Dedifferentiated amniotic fluid mesenchymal stem cell (primary cell): Measurements from ENCODE around the gene MCAT.

Source experiments
- DNase-seq: peaks from one replicate; pipeline ENCODE4 v3.0.0-alpha.2; 2016; ENCODE audit errors: extremely low spot score

Gene MCAT

GRCh38 chr22:43142880-43143562 lies at the start of gene MCAT:
MCAT (minus strand) TSS chr22:43143398; CDS start chr22:43143348, 50 bp downstream.
- peak; percentile 67 for DNase-seq

GRCh38 chr22:43191831-43192230 lies 48.6 kb upstream of the MCAT start:
- no peak for DNase-seq

- no peak for DNase-seq
Measured at GRCh38 chr22:43188829-43189545, 45.8 kb upstream of the MCAT start.

- DNase-seq = peak; percentile 78
Measured at GRCh38 chr22:43187171-43188099, 44.2 kb upstream of the MCAT start.

GRCh38 chr22:43186272-43187170 lies 43.3 kb upstream of the MCAT start, which contains the start of gene TTLL12:
TTLL12 (minus strand) TSS chr22:43187134; CDS start chr22:43187069, 65 bp downstream.
- DNase-seq = no peak

- no peak for DNase-seq
Measured at GRCh38 chr22:43185860-43186261, 42.7 kb upstream of the MCAT start.

GRCh38 chr22:43183496-43184277 lies 40.5 kb upstream of the MCAT start:
- DNase-seq = no peak

- no peak for DNase-seq
Measured at GRCh38 chr22:43182726-43183125, 39.5 kb upstream of the MCAT start.

- DNase-seq = no peak
Measured at GRCh38 chr22:43182118-43182517, 38.9 kb upstream of the MCAT start.

- DNase-seq = no peak
Measured at GRCh38 chr22:43181321-43182076, 38.3 kb upstream of the MCAT start.

- no peak for DNase-seq
Measured at GRCh38 chr22:43180670-43181069, 37.5 kb upstream of the MCAT start.

GRCh38 chr22:43179911-43180195 lies 36.7 kb upstream of the MCAT start:
- no peak for DNase-seq

- DNase-seq = no peak
Measured at GRCh38 chr22:43179146-43179910, 36.1 kb upstream of the MCAT start.

- no peak for DNase-seq
Measured at GRCh38 chr22:43177479-43177878, 34.3 kb upstream of the MCAT start.

- DNase-seq = no peak
Measured at GRCh38 chr22:43176090-43176489, 32.9 kb upstream of the MCAT start.

GRCh38 chr22:43174941-43175531 lies 31.8 kb upstream of the MCAT start:
- DNase-seq = no peak

GRCh38 chr22:43173976-43174720 lies 30.9 kb upstream of the MCAT start:
- no peak for DNase-seq

- DNase-seq = no peak
Measured at GRCh38 chr22:43173566-43173965, 30.4 kb upstream of the MCAT start.
